IPS DF 6.9 (cell line): ENCODE results near the gene MX1.

Source experiments
- DNase-seq: peaks from one replicate; pipeline ENCODE4 v3.0.0-alpha.2; 2013; ENCODE audit warnings: low read depth, low spot score
- H3K27ac ChIP-seq: one replicate; pipeline ENCODE4 v1.5.1; 2013; ENCODE audit warnings: low read length, control low read depth
- H3K27me3 ChIP-seq: 2 replicates; pipeline ENCODE4 v1.6.1; 2013; ENCODE audit warnings: mild to moderate bottlenecking, low read length; ENCODE audit not compliant: control insufficient read depth, insufficient read depth
- H3K36me3 ChIP-seq: 2 replicates; pipeline ENCODE4 v1.6.1; 2013; ENCODE audit warnings: low read length; ENCODE audit not compliant: control insufficient read depth, insufficient read depth
- H3K4me1 ChIP-seq: 2 replicates; pipeline ENCODE4 v1.6.1; 2013; ENCODE audit warnings: low read length; ENCODE audit not compliant: control insufficient read depth, insufficient read depth
- H3K4me3 ChIP-seq: 2 replicates; pipeline ENCODE4 v1.5.1; 2013; ENCODE audit warnings: mild to moderate bottlenecking, low read length
- H3K9me3 ChIP-seq: 2 replicates; pipeline ENCODE4 v1.6.1; 2013; ENCODE audit warnings: low read length, inconsistent platforms; ENCODE audit not compliant: control insufficient read depth, insufficient read depth
- WGBS: extraction: QIAGEN DNeasy Blood & Tissue Kit; methylation state at CpG from one replicate; pipeline ENCODE4 v1.1.7; 2013; ENCODE audit warnings: mixed read lengths, missing lambda C conversion rate; ENCODE audit not compliant: insufficient read length, insufficient coverage; 5-methylcytosine and 5-hydroxymethylcytosine counted together

MX1 gene

DNA sequence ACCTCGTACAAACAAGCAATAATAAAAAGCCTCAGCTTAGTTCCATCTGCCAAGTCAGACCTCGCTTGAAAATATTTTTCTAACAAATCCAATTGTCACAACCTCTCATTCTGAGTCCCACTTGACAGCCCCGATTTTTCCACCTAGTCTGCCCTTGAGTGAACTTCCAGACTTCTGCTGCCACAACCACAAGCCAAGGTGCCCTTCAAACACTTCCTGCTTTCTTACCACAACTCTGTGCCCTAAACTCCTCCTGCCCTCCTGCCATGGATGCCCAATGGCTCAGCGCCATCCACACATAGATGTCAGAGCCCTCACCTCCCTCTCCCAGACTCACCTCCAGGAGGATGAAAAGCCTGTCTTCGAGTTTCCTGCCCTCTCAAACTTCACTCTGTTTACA lies 78.0 kb downstream of the MX1 start:
- no peak for DNase-seq
- no peaks in the 10 kb centered on the region for H3K36me3 ChIP-seq
- no peaks in the 10 kb centered on the region for H3K9me3 ChIP-seq
- peaks cover 5% of the 10 kb centered on the region for H3K4me1 ChIP-seq
- no CpG with 5 or more reads among the region's 5 CpGs for WGBS
- no peak overlapping the region for H3K4me3 ChIP-seq
- H3K27me3 ChIP-seq: peaks cover 15% of the 10 kb centered on the region
- no peak overlapping the region for H3K27ac ChIP-seq

DNA sequence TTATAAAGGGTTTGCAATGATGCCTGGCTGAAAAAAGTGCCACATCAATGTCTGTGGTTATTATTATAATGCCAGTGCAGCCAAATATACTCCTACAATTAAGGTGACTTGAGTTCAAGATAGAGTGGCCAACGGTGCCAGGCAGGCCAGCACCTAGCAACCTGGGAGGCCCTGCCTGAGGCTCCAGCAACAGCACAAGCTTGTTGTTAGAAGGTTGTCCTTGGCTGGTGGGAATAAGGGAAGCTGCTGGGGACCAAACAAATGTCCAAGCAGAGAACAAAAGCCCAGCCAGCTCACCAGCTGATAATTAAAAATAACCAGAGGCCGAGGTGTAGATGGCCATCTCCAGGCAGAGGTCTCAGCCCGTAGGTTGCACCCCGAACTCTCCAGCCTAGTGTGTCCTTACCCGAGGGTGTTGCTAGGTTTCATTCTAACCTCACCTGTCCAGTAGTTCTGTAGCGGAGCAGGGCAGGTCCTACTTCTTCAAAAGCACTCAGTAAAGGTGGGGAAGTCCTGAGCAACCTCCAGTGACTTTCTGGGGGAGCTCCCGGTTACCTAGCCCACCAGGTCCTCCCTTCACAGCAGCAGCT lies 80.1 kb downstream of the MX1 start:
- no CpG with 5 or more reads among the region's 7 CpGs for WGBS
- DNase-seq: no peak
- H3K27me3 ChIP-seq: peaks cover 15% of the 10 kb centered on the region
- H3K27ac ChIP-seq: no peak overlapping the region
- H3K4me1 ChIP-seq: peaks cover 5% of the 10 kb centered on the region
- no peaks in the 10 kb centered on the region for H3K36me3 ChIP-seq
- H3K4me3 ChIP-seq: peak overlapping the region; percentile 77; the same call in 1 of the 2 replicates
- H3K9me3 ChIP-seq: no peaks in the 10 kb centered on the region

DNA sequence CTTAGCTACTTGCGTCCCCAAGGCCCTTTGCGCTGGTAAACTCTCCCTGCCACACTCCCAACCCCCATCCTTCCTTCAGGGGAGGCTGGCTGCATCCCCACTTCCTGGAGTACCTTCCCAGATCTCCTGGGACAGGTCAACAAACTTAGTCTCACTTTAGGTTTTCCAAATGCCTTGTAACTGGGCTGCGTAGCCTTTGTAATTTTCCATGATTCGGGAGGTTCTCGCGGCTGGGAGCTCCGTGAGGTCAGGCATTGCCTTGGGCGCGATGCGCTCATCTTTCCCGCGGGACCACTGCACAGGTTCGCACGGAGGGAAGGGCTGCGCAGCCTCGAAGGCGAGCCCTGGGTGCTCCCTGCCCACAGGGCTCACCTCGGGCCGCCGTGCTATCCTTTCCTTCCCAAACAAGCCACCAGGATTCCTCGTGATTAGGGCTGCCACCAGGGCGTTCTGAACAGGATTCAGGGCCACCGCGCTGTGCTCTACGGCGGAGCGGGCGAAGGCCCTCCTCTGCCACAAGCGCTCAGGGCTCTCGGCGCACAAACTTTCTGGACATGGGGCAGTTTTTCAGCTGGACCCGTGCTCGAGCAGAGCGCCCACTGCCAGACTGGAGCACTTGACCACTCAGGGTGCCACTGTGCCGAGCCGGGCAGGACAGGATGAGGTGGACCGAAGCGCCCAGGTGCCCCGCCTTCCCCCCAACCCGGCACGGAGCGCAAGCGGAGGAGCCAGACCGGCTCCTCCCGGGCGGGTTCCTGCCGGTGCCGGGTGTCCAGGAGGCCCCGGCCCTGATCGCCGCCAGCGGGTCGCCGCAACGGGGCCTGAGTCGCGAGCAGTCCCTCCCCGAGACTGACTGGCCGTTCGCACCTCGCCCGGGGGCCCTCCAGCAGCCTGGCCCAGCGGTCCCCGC lies 80.8 kb downstream of the MX1 start:
- peaks cover 15% of the 10 kb centered on the region for H3K27me3 ChIP-seq
- peak overlapping the region; percentile 77 for H3K4me3 ChIP-seq
- H3K9me3 ChIP-seq: no peaks in the 10 kb centered on the region
- H3K4me1 ChIP-seq: peaks cover 5% of the 10 kb centered on the region
- H3K36me3 ChIP-seq: no peaks in the 10 kb centered on the region
- no peak overlapping the region for H3K27ac ChIP-seq
- WGBS: no CpG with 5 or more reads among the region's 64 CpGs
- DNase-seq: no peak

DNA sequence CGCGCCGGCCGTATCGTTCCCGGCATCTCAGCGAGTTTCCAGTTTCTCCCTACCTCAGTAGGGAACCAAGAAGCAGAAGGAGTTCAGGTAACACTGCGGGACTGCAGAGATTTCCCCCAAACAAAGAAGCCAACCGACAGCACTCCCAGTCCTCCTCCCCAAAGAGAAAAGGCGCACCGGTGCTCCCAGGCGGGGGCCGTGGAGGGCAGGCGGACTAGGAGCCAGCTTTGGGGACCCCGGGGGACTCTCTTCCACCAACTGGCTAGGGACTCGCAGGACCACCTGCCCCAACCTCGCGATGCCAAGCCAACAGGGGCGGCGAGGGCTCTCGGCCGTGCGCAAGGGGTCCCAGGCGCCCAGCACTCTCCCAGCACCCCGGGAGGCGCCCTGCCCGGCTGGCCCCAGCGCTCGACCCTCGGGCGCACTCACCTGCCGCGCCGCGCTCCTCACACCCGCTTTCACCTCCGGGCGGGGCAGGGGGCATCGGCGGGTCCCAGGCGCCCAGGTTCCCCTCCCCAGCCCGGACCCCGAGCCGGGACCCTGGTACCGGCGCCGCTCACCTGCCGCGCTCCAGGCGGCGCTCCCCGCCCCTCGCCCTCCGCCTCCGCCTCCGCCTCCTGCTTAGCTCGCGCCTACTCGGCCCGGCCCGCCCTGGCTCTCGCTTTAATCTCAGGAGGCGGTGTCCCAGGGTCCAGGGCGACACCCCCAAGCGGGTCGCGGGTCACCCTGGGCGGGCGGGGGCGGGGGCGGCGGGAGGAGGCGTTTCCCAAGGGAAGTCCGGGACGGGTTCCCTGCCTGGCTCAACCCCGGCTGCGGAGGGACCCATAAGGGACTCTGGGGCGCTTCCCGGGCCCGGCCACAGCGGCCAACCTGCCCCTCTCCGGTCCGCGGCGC lies 81.7 kb downstream of the MX1 start, which contains the start of gene TMPRSS2:
TMPRSS2 (minus strand) TSS at position 638 of the 894 bp plus-strand sequence. CDS start 10,025 bp downstream, outside the sequence.
- Histone ChIP-seq H3K9me3 (no peaks in the 10 kb centered on the region), H3K36me3 (no peaks in the 10 kb centered on the region), H3K4me3 (peak within 1 kb of the TSS; percentile 77), H3K27ac (no peak within 1 kb of the TSS), H3K27me3 (peaks cover 15% of the 10 kb centered on the region), H3K4me1 (peaks cover 5% of the 10 kb centered on the region)
- no CpG with 5 or more reads among the region's 85 CpGs for WGBS
- no peak for DNase-seq

DNA sequence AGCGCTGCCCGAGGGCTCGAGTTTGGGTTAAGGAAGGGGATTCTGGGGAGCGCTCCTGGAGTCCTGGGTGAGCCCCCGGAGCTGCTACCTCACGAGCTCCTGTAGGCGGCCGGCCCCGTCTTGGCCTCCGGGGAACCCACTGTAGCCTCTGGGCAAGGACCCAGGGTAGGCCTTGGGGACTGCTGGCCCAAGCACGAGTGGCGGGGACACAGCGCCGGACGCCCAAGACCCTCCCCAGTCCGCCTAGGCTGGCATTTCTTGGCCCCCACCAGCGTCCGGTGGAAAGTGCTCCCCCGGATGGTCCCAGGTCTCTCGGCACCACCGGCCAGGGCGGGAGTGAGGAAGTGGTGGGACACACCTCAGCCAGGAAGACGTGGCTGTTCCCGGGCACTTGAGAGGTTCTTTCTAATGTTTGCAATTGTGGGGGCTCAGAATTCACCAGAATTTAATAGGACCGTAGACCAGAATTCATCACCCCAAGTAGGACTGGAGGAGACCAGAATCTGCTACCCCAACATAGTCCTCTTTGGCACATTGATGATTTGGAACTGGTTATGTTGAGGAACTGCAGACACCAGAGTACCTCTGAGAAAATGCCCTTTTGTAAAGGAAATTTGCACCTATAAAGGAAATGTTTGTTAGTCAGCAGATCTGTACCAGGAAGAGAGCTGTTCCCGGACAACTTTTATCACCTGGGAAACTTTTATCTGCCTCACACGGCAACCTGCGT lies 82.5 kb downstream of the MX1 start:
- no CpG with 5 or more reads among the region's 28 CpGs for WGBS
- no peak for DNase-seq
- Histone ChIP-seq H3K27ac (no peak overlapping the region), H3K4me1 (peaks cover 5% of the 10 kb centered on the region), H3K27me3 (peaks cover 15% of the 10 kb centered on the region), H3K9me3 (no peaks in the 10 kb centered on the region), H3K36me3 (no peaks in the 10 kb centered on the region), H3K4me3 (peak overlapping the region; percentile 77; the same call in 1 of the 2 replicates)
